Measurements from ENCODE around the gene ZNF708.
"Not testable (repeated sequence)": the region's sequence is repeated elsewhere in the genome, so short reads cannot be mapped to it uniquely, and the experiment has no call there.

DNA sequence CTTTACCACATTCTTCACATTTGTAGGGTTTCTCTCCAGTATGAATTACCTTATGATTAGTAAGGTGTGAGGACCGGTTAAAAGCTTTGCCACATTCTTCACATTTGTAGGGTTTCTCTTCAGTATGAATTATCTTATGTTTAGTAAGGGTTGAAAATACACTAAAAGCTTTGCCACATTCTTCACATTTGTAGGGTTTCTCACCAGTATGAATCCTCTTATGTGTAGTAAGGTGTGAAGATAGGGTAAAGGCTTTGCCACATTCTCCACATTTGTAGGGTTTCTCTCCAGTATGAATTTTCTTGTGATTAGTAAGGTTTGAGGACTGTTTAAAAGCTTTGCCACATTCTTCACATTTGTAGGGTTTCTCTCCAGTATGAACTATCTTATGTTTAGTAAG, 35.4 kb downstream of the ZNF708 start:
- not testable (repeated sequence) for TF ChIP-seq CTCF (conservative IDR thresholded peaks at IDR 0.05); ZFX (IDR thresholded peaks at IDR 0.05)
